SIG-M5 treated with dmso at 0.1 percent for 504 hours (cell line): ENCODE results near the gene GAPVD1.
"Not testable (repeated sequence)": the region's sequence is repeated elsewhere in the genome, so short reads cannot be mapped to it uniquely, and the experiment has no call there.

Experiments
- DNase-seq: peaks from one replicate; lab custom pipeline; 2025; ENCODE audit not compliant: unreplicated experiment; lab: John Stamatoyannopoulos, UW

The GAPVD1 gene

DNA sequence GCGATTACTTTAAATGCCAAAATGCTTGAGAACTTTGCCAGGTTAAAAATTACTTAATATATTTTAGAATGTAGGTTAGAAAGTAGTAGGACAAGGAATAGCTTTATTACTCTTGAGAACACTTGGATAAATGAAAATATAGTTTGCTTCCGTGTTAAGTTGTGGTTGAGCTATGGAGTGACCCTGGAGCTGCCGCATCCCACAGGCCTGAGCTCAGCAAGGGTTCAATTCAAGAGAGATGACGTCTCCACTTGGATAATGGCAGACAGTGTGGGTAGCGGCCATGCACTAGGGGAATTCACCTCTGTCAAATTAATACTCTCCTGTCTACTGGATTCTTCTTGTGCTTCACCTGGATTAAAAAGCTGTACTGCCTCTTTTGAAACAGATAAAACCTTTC, 105.0 kb downstream of the GAPVD1 start:
- DNase-seq, result no peak

DNA sequence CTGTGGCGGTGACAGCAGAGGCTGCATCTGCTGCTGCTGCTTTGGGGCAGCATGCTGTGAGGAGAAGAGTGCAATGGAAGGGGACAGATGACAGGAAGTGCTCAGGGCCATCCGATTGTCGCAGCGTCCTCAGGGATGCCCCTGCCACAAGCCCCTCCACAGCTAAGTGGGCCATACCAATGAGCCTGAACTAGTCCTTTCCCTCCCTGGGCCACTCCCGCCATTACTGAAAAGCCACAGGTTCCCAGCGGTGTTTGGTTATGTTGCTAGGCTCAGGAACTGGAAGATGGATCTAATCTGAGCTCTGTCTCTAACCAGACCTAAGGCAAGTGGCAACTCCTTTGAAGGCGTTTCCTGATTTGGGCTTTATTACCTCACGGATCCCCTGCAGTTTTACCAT, 109.2 kb downstream of the GAPVD1 start:
- DNase-seq, result no peak

- DNase-seq, result no peak
Observed at GRCh38 chr9:125372441-125373226, 111.0 kb downstream of the GAPVD1 start.

GRCh38 chr9:125374443-125375309, 113.0 kb downstream of the GAPVD1 start:
- peak; percentile 74 for DNase-seq

DNA sequence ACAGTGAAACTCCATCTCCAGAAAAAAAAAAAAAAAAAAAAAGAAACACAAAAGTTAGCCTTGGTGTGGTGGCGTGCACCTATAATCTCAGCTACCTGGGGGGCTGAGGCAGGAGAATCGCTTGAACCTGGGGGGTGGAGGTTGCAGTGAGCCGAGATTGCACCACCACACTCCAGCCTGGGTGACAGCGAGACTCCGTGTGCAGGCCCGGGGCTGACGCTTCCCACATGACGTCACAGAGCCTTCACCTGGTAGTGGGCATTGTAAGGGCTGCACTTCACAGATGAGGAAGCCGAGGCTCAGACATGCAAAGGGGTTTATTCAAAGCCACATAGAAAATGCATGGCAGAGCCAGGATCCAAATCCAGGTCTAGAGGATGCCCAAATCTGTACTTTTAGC, 114.2 kb downstream of the GAPVD1 start:
- no peak for DNase-seq

DNA sequence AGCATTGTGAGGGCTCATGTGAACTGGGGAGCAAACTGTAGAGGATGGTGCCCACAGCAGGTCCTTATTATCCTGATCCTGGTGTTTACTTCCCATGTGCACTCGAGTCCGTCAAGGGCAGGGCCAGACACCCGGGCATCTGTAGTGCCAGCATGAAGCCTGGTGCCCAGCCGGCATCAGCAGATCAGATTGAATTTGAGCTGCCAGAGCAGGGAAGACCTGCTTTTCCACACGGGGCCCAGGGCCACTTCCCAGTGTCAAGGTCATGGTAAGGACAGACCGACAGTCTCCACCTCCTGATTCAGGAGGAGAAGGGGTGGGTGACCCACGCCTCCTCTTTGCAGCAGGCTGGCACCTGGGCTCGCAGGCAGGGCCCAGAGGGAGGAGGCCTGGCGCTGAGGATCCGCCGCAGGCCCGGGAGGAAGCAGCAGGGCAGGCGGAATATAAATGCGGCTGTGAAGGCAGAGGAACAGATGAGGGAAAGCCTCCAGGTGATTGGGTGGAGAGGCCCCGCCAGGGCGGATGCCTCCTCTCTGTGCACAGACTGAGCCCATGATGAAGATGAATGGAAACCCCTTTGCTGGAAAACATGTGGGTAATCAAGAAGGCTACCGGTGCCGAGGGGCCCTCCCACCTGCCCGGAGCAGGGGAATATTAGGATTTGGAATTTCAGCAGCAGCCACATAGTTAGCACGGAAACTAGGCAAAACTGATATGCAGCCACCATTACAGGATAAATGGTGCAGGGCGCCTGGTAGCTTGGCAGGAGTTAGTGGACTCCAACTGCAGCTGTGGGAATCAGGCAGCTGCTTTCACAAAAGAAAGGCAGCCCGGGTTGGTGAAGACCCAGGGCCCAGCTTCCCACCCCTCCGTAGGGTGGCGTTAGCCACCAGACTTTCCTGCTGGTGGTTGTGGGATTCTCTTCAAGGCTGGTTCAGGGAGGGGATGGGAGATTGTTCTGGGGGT, 114.9 kb downstream of the GAPVD1 start:
- no peak for DNase-seq

- DNase-seq, result no peak
Observed at GRCh38 chr9:125377584-125378250, 116.1 kb downstream of the GAPVD1 start.

- DNase-seq, result no peak
Observed at GRCh38 chr9:125378778-125379177, 117.2 kb downstream of the GAPVD1 start.

DNA sequence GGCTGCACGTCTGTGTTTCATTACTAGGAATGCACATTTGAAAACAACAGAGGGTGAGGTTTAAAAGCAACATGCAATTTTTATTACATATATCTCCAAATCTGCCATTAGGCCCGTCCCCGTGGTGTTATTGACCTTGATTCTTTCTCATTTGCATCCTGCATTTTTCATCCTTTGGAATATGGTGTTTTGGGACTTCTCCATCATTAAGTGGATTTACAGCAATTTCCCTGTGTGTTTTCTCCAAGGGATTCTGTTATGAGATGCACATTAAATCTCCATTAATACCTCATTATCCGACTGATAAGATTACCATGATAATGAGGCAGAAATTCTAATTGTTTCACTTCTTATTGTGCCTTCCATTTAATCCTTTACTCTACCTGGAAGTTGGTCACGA, 117.6 kb downstream of the GAPVD1 start:
- no peak for DNase-seq

DNA sequence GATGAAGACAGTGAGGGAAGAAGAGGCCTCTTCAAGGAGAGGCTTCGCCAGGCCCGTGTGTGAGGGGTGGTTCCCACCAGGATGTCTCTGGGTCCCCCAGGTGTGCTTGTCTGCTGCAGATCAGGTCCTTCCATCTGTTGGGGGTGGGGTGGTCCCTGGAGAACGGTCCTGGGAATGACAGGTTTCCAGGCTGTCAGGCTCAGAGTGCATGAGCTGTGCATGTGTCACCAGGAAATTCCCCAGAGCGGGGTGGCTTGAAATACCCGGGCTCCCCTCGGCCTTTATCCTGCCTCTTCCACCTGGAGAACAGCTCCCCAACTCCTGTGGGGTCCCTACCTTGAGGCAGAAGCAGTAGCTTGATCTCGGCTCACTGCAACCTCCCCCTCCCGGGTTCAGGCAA, 118.8 kb downstream of the GAPVD1 start:
- no peak for DNase-seq

GRCh38 chr9:125387861-125388524, 126.4 kb downstream of the GAPVD1 start:
- DNase-seq, result no peak

DNA sequence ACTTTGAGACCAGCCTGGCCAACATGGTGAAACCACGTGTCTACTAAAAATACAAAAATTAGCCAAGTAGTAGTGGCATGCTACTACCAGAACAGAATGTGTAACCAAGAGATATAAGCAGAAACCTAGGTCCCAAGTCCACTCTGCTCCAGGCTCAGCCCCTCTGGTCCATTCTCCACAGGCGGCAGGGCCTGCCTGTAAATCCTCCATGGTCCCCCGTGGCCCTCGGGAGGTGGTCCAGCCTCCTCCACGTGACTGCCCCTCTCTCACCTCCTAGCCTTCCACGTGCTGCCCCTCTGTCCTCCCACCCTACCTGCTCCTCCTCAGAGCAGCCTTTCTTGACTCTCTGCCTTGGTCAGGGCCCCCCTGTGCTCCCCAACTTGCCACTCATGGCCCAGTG, 127.4 kb downstream of the GAPVD1 start:
- no peak for DNase-seq

- DNase-seq, result no peak
Observed at GRCh38 chr9:125391704-125392103, 130.1 kb downstream of the GAPVD1 start.

DNA sequence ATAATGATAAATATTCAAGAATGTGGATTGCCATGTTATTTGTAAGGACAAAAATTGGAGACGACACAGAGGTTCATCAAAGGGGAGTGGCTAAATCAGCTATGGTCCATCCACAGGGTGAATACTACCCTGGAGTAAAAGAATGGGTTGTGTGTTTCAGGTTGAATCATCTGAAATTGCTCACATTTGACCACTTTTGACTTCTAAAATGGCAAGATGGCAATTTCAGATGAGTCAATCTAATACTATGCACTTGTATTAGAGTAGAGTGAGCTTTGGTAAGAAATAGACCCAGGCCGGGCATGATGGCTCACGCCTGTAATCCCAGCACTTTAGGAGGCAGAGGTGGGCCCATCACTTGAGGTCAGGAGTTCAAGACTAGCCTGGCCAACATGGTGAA, 131.8 kb downstream of the GAPVD1 start:
- DNase-seq, result no peak

DNA sequence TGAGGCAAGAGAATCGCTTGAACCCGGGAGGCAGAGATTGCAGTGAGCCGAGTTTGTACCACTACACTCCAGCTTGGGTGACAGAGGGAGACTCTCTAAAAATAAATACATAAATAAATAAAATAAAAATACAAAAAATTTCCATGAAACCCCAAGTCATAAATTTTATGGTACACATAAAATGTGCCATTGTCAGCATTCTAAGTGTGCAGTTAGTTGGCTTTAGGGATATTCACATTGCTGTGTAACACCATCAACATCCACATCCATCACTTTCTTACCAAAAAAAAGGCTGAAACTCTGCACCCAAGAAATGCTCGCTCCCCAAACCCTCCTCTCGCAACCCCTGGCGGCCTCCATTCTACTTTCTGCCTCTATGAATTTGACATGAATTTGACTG, 135.2 kb downstream of the GAPVD1 start:
- DNase-seq, result no peak

- DNase-seq, result no peak
Observed at GRCh38 chr9:125397736-125398135, 136.1 kb downstream of the GAPVD1 start.

DNA sequence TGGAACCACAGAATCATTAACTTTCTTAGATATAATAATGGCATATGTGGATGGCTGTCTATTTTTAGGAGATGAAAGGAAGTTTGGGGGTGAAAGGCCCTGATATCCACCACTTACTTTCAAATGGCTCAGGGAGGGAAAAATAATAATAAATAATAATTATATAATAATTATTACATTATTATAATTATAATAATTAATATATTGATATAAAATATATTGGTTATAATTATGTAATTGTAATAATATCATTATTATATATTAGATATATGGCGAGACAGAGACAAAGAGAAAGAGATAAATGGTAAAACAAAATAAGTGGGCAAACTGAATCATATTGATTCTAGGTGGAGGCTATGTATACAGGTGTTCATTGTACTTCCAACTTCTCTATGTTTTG, 136.6 kb downstream of the GAPVD1 start:
- DNase-seq, result no peak

DNA sequence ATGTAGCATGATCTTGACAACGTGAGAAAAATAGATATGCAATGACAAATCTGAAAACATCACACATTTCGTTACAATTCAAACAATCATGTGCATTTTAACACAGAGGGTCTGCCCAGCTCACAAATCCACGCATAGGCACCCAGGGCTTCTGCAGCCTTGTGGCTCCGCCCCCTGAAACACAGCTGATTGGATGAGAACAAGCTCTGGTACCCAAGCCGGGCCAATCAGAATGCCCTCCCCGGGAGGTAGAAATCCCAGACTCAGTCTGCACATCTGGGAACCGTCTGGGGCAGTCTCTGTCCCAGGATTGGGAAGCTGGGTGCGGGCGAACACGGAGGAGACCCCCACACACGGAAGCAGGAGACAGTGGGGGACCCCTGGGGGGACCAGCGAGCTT, 137.5 kb downstream of the GAPVD1 start:
- no peak for DNase-seq

- no peak for DNase-seq
Observed at GRCh38 chr9:125399666-125400065, 138.0 kb downstream of the GAPVD1 start.

DNA sequence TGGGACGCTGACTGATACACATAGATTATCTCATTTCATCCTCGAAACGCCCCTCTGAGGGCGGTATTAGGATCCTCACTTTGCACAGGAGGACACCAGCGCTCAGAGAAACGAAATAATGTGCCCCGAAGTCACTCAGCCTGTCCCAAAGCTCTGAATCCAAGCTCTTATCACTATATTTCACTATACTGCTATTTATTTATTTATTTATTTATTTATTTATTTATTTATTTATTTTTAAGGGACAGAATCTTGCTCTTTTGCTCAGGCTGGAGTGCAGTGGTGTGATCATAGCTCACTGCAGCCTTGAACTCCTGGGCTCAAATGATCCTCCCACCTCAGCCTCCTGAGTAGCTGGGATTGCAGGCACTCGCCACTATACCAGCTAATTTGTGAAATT, 138.6 kb downstream of the GAPVD1 start:
- not testable (repeated sequence) for DNase-seq
